Ishikawa (cell line): Measurements from ENCODE around the gene ANKRD62.

Experiments used
- CEBPB ChIP-seq: IDR thresholded peaks from 2 replicates; pipeline ENCODE4 v1.6.1; 2012
- CREB1 ChIP-seq: IDR thresholded peaks from 2 replicates; pipeline ENCODE4 v1.6.1; 2012; ENCODE audit warnings: low read depth
- EP300 ChIP-seq: IDR thresholded peaks from 2 replicates; pipeline ENCODE4 v1.6.1; 2012; ENCODE audit warnings: borderline replicate concordance
- MAX ChIP-seq: IDR thresholded peaks from 2 replicates; pipeline ENCODE4 v1.6.1; 2012
- RAD21 ChIP-seq: IDR thresholded peaks from 2 replicates; pipeline ENCODE4 v1.6.1; 2012; ENCODE audit warnings: low read depth
- TAF1 ChIP-seq: IDR thresholded peaks from 2 replicates; pipeline ENCODE4 v1.6.1; 2012; ENCODE audit warnings: low read depth, mild to moderate bottlenecking
- TCF12 ChIP-seq: IDR thresholded peaks from 2 replicates; pipeline ENCODE4 v1.6.1; 2012; ENCODE audit warnings: low read depth
- USF1 ChIP-seq: IDR thresholded peaks from 2 replicates; pipeline ENCODE4 v1.6.1; 2012

- no peak for TF ChIP-seq RAD21
- TF ChIP-seq CREB1: no peak
- no peak for TF ChIP-seq USF1
- TF ChIP-seq MAX: no peak
- TF ChIP-seq EP300: no peak
- TF ChIP-seq CEBPB: no peak
- no peak for TF ChIP-seq TCF12
- no peak for TF ChIP-seq TAF1
Measured at GRCh38 chr18:12048010-12048826, 45.4 kb upstream of the ANKRD62 start.
